HG03520 (cell line): ENCODE data around the gene BIRC7.

ENCODE experiments used
- ATAC-seq: cut with Tn5 transposase; IDR thresholded peaks from one replicate; pipeline ENCODE4 v1.9.1; 2021; ENCODE audit warnings: mild to moderate bottlenecking, moderate library complexity; ENCODE audit not compliant: unreplicated experiment

Gene BIRC7

GRCh38 chr20:63223826-63224207, 11.9 kb upstream of the BIRC7 start:
- no peak for ATAC-seq

GRCh38 chr20:63224412-63225081, 11.2 kb upstream of the BIRC7 start:
- no peak for ATAC-seq

GRCh38 chr20:63225082-63225454, 10.6 kb upstream of the BIRC7 start:
- ATAC-seq, result no peak

- ATAC-seq, result no peak
These were observed 9.4 kb upstream of the BIRC7 start for GRCh38 chr20:63226042-63226943.

- no peak for ATAC-seq
These were observed 8.4 kb upstream of the BIRC7 start for GRCh38 chr20:63227260-63227659.

- no peak for ATAC-seq
These were observed 6.9 kb upstream of the BIRC7 start for GRCh38 chr20:63228806-63229205.

GRCh38 chr20:63230800-63231268, 4.9 kb upstream of the BIRC7 start:
- ATAC-seq, result no peak

GRCh38 chr20:63232235-63233060, 3.3 kb upstream of the BIRC7 start:
- no peak for ATAC-seq

- ATAC-seq, result no peak
These were observed 2.7 kb upstream of the BIRC7 start for GRCh38 chr20:63233061-63233344.

GRCh38 chr20:63233924-63234323, 1.8 kb upstream of the BIRC7 start:
- ATAC-seq, result no peak

GRCh38 chr20:63234693-63235398, 859 bp upstream of the BIRC7 start:
- ATAC-seq, result no peak

- ATAC-seq, result no peak
These were observed 572 bp downstream of the BIRC7 start for GRCh38 chr20:63236116-63236837.

GRCh38 chr20:63238031-63238430, 2.3 kb downstream of the BIRC7 start:
- ATAC-seq, result no peak

GRCh38 chr20:63238514-63239125, 2.9 kb downstream of the BIRC7 start:
- no peak for ATAC-seq

GRCh38 chr20:63239431-63239830, 3.7 kb downstream of the BIRC7 start:
- no peak for ATAC-seq

GRCh38 chr20:63240004-63240403, 4.3 kb downstream of the BIRC7 start:
- ATAC-seq, result no peak

- no peak for ATAC-seq
These were observed 5.6 kb downstream of the BIRC7 start for GRCh38 chr20:63241272-63241671.

GRCh38 chr20:63242736-63243135, 7.0 kb downstream of the BIRC7 start:
- ATAC-seq, result no peak

- no peak for ATAC-seq
These were observed 8.0 kb downstream of the BIRC7 start for GRCh38 chr20:63243604-63244247.
